ENCODE results near the gene MOGAT2. TPM values are rescaled to one million over a fixed set of nuclear protein-coding genes. Genes with fewer than 3 reads are reported as not detected.

MOGAT2 gene
- total and polyA plus RNA-seq, 2 of the 13 experiments (the other 11 are each of a cell fraction or from before 2014, with no cell fraction given), result 27.2 to 27.8 TPM

DNA sequence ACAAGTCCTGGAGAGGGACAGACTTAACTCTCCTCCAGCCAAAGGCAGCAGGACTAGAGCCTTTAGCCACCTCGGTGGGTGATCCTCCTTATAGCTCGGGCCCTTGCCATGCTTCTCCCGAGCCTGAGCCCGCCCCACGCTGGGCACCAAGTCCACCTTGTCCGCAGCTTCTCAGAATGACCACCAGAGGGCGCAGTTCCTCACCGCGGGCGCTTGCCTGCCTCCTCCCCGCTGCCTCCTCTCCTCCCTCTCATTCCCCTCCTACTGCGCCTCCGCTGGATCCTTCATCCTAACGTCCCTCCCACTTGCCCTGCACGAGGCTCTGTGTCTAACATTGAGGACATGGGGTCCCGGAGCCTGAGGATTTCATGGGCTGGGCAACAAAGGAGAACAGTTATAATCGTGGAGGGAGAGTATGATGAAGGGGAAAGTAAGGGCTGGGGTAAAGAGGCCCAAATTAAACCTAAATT lies 11.3 kb upstream of the MOGAT2 start (continued):
- TF ChIP-seq XBP1 (CRISPR knock-in tag; IDR thresholded peaks at IDR 0.05) (no peak), HINFP (CRISPR knock-in tag; IDR thresholded peaks at IDR 0.05; ENCODE audit: low read depth) (no peak), ZNF703 (CRISPR knock-in tag; IDR thresholded peaks at IDR 0.05; ENCODE audit: borderline replicate concordance) (no peak), ZSCAN31 (CRISPR knock-in tag; IDR thresholded peaks at IDR 0.05; ENCODE audit: low read depth) (no peak), PAXIP1 (CRISPR knock-in tag; conservative IDR thresholded peaks at IDR 0.05) (no peak), SKI (IDR thresholded peaks at IDR 0.05; ENCODE audit: partially characterized antibody) (no peak), EHMT2 (IDR thresholded peaks at IDR 0.05; ENCODE audit: borderline replicate concordance, low read depth, low read length) (no peak), CENPT (CRISPR knock-in tag; IDR thresholded peaks at IDR 0.05; ENCODE audit: low read depth) (no peak), ZNF691 (CRISPR knock-in tag; IDR thresholded peaks at IDR 0.05; ENCODE audit: borderline replicate concordance, low read depth) (0 out of 2 replicates have a peak, but pooled peaks have one; percentile 55), ZNF772 (CRISPR knock-in tag; IDR thresholded peaks at IDR 0.05) (peak; percentile 58; the same call in 1 of the 2 replicates), ZNF451 (CRISPR knock-in tag; IDR thresholded peaks at IDR 0.05) (no peak), ZNF326 (CRISPR knock-in tag; IDR thresholded peaks at IDR 0.05; ENCODE audit: borderline replicate concordance) (no peak), U2AF1 (optimal IDR thresholded peaks at IDR 0.05; ENCODE audit: low read depth, low read length) (no peak), CENPX (CRISPR knock-in tag; IDR thresholded peaks at IDR 0.05) (no peak)
- TF ChIP-seq, protein P1, sequence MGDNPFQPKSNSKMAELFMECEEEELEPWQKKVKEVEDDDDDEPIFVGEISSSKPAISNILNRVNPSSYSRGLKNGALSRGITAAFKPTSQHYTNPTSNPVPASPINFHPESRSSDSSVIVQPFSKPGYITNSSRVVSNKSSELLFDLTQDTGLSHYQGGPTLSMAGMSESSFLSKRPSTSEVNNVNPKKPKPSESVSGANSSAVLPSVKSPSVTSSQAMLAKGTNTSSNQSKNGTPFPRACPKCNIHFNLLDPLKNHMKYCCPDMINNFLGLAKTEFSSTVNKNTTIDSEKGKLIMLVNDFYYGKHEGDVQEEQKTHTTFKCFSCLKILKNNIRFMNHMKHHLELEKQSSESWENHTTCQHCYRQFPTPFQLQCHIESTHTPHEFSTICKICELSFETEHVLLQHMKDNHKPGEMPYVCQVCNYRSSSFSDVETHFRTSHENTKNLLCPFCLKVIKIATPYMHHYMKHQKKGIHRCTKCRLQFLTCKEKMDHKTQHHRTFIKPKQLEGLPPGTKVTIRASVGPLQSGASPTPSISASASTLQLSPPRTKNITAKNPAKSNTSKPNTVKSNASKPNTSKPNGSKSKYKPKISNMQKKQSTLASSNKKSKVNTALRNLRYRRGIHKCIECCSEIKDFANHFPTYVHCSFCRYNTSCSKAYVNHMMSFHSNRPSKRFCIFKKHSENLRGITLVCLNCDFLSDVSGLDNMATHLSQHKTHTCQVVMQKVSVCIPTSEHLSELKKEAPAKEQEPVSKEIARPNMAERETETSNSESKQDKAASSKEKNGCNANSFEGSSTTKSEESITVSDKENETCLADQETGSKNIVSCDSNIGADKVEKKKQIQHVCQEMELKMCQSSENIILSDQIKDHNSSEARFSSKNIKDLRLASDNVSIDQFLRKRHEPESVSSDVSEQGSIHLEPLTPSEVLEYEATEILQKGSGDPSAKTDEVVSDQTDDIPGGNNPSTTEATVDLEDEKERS (CRISPR knock-in tag; IDR thresholded peaks at IDR 0.05), result no peak
